C4-2B (cell line): Measurements from ENCODE around the gene SFT2D3.

ENCODE experiments used
- H3K27ac ChIP-seq: fragments of 450-650 bp; 2 replicates; pipeline ENCODE4 v1.5.1; 2017
- ZFX ChIP-seq: fragments of 450-650 bp; IDR thresholded peaks from 2 replicates; pipeline ENCODE4 v1.6.1; 2017
- TF ChIP-seq, protein P1 (sequence below): fragments of 450-650 bp; conservative IDR thresholded peaks from 2 replicates; pipeline ENCODE4 v1.5.1; 2017; ENCODE audit warnings: mild to moderate bottlenecking

SFT2D3 gene

DNA sequence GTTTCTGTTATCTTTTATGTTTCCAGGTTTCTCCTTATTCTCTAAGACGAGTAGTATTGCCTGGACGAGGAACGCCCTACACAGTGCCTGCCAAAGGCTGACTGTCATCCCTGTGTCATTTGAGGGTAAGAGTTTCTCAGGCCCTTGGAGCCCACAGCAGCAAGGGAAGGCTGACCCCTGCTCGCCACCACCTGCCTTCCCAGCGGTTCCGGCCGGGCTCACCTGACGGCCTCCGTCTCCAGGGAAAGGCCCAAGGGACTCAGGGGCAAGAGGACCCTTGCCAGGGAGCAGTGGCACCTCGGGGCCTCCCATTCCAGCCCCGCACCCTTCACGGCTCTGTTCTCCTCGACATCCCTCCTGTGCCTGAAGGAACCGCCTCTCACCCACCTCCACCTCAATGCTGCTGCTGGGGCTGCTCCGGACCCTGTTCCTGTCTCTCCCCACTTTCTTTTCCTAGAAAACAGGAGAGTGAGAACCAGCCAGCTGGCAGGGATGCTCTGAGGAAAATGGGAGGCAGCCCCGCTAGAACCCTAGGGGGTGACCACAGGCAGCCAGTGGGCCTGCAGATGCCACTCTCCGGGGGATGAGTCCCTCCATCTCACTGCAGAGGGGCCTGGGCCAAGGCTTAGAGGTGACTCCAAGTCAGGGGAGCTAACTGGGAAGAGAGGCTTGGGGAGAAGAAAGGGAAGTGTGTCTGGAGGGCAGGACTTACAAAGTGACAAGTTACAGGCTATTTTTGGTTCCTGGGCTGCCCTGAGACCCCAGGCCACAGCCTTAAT lies 27.8 kb upstream of the SFT2D3 start:
- no peak for TF ChIP-seq ZFX
- TF ChIP-seq, protein P1, sequence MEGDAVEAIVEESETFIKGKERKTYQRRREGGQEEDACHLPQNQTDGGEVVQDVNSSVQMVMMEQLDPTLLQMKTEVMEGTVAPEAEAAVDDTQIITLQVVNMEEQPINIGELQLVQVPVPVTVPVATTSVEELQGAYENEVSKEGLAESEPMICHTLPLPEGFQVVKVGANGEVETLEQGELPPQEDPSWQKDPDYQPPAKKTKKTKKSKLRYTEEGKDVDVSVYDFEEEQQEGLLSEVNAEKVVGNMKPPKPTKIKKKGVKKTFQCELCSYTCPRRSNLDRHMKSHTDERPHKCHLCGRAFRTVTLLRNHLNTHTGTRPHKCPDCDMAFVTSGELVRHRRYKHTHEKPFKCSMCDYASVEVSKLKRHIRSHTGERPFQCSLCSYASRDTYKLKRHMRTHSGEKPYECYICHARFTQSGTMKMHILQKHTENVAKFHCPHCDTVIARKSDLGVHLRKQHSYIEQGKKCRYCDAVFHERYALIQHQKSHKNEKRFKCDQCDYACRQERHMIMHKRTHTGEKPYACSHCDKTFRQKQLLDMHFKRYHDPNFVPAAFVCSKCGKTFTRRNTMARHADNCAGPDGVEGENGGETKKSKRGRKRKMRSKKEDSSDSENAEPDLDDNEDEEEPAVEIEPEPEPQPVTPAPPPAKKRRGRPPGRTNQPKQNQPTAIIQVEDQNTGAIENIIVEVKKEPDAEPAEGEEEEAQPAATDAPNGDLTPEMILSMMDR = no peak

DNA sequence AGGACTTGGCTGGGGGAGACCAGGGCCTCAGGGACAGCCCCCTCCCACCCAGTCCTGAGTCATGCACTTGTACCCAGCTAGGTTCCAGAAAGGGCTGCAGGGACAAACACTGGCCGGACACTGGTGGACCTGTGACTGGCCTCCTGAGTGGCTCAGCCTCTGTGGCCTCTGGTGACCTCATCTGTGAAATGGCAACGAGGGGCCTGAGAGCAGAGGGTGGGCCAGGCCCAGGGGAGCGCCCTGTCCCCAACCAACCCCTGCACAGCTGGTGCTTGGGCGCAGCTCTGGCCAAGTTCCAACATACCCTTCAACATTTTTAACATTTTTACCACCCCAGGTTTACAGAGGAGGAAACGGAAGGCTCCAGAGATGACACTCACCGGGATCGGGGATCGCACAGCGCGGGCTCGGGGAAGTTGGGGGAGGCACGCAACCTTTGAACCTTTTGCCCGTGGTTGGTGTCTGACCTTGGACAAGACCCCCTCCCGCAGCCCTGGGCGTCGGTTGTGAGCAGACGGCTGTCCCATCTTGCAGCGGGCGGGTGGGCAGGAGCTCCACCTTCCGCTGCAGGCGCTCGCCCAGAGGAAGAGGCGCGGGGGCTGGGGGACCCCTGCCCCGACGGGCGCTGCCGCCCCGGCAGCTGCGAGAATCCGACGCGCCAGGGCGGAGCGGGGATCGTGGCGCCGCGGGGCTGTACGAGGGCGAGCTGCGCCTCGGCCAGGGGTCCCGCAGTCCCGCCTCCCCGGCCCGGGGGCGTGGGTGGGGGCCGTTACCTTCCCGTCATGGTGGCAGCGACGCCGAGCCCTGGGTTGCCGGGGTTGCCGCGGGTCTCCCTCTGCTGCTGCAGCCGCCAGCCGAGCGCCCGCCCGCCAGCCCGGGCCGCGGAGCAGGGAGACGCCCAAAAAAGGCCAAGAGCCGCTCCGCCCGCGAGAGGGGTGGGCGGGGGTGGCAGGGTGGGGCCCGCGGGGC lies 26.8 kb upstream of the SFT2D3 start:
- TF ChIP-seq, protein P1 = no peak
- TF ChIP-seq ZFX = no peak
- no peak overlapping the region for H3K27ac ChIP-seq

More for the DNA sequence above, 27.8 kb upstream of the SFT2D3 start:
- H3K27ac ChIP-seq = no peak overlapping the region

DNA sequence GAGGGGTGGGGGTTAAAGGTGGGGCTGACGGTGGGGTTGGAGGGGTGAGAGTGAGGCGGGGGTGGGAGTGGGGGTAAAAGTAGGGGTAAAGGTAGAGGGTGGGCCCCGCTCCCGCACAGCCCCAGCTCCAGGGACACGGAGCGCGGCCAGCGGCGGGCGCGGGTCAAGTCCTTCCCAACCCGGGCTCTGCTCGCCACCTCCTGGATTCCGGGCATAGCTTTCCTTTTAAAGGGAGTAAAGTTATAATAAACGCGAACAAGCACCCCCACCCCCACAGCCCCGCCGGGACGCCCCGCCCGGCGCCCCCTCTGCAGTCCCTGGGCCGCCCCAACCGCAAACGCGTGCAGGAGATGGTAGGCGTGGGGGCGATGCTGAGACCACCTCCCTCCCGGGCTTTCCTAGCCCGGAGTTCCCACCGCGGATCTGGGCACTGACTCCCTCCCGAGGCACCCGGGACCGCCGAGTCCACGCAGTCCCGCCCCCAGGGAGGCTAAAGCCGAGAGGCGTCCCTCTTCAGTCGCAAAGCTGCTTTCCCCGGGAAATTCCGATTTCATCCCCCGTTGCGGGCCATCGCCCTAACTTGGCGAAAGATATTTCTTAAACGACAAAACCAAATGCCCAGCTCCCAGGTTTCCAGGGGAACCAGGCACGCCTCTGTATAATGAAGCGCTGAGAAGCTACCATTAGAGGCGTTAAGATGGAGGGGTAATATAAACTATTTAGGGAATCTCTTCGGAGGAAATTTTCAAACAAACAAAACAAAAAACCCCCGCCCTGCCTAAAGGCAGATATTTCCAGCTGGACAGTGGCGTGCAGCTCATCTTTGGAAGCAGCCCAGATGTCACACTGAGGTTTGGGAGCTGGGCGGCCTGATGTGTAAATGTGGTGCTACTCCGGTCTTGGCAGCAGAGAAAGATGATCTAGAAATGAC lies 25.7 kb upstream of the SFT2D3 start, which contains the start of gene LIMS2:
Gene LIMS2, minus strand, starts transcription at position 200 of the 931 bp plus-strand sequence. CDS start 506 bp downstream, outside the sequence.
- no peak within 1 kb of the TSS for H3K27ac ChIP-seq
- TF ChIP-seq, protein P1 = no peak
- no peak for TF ChIP-seq ZFX

DNA sequence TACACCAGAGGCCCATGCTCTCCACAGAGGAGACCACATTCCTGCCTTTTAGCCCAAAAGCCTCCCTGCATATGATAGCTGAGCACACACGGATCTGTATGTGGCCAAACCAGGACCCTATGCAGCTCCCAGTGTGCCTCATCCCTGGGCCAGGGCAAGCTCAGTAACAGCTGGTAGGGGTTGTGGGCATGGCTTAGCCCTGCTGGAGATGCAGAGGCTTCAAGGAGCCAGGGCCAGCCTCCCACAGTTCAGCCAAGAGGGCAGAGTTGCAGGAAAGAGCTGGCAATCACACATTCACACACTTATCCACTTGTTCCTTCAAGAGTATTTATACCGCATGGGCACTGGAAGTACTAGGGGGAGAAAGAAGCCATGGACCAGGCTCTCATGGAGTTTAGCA lies 24.4 kb upstream of the SFT2D3 start:
- TF ChIP-seq ZFX = no peak
- TF ChIP-seq, protein P1 = no peak
- no peak overlapping the region for H3K27ac ChIP-seq

DNA sequence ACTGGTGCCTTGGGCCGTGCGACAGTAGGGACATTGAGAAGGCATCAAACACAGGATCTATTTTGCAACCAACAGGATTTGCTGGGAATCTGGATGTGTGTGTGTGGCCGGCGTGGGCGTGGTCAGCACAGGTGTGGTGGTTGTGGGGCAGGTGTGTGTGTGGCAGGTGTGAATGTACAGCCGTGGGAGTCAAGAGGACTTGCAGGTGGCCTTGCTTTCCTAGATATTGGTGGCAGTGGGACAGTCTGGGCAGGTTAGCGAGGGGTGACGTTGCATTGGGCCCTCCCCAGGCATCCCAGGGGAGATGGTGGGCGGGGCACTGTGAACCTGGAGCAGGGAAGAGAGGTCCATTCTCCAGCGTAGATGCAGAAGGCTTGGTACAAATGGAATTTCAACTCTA lies 22.8 kb upstream of the SFT2D3 start:
- no peak for TF ChIP-seq ZFX
- TF ChIP-seq, protein P1 = no peak
- no peak overlapping the region for H3K27ac ChIP-seq

DNA sequence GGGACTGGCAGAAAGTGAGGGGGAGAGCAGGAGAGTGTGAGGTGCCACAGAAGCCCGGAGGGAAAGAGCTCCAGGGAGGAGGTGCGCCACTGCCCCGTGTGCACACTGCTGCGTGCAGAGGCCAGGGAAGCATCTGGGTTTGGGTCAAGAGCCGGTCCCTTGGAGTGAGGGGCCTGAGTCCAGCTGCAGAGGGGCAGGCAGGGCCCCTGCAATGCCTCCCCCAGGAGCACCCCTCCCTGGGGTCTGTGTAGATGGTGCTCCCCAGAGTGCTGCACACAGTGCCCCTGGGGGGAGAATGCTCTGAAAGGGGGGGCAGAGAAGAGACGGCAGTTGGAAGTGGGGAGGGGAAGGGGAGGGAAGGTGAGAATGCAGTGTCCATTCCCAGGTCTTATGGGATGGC lies 22.3 kb upstream of the SFT2D3 start:
- no peak for TF ChIP-seq ZFX
- TF ChIP-seq, protein P1 = no peak
- H3K27ac ChIP-seq = no peak overlapping the region
